ENCODE results near the gene LIMA1.

DNA sequence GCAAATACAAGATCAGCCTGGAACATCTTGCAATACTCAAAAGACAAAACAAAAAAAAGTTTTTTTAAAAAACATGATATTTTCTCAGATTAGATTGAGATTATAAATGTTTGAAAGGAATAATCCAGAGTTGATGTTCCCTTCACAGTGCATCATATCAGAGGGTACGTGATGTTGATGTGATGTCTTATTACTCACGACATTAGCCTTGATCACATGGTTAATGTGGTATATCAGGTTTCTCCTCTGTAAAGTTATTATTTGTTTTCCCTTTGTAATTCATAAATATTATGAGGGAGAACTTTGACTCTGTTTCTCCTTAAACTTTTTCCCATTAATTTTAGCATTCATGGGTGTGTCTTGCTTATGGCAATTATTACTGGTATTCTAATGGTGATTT is 26.6 kb downstream of the LIMA1 start:
- TF ChIP-seq FOXA1 (IDR thresholded peaks at IDR 0.05) = no peak
- TF ChIP-seq, protein P1, sequence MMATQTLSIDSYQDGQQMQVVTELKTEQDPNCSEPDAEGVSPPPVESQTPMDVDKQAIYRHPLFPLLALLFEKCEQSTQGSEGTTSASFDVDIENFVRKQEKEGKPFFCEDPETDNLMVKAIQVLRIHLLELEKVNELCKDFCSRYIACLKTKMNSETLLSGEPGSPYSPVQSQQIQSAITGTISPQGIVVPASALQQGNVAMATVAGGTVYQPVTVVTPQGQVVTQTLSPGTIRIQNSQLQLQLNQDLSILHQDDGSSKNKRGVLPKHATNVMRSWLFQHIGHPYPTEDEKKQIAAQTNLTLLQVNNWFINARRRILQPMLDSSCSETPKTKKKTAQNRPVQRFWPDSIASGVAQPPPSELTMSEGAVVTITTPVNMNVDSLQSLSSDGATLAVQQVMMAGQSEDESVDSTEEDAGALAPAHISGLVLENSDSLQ (IDR thresholded peaks at IDR 0.05) = no peak

Data from HEK293T (cell line).